IMR-90 (cell line): ENCODE measurements around the gene ZNF786. TPM values are rescaled to one million over a fixed set of nuclear protein-coding genes. Genes with fewer than 3 reads are reported as not detected.

Experiments used
- ATAC-seq: fragments of 200-7000 bp; cut with Tn5 transposase; 2 replicates; pipeline ENCODE4 v1.9.1; 2020; ENCODE audit warnings: low read depth, mild to moderate bottlenecking, moderate library complexity
- BruUV-seq: library from RNA; stranded (reverse); fragments of 400-500 nt; replicated peaks from 2 replicates; lab custom pipeline; 2021; lab: Mats Ljungman, UMichigan
- CTCF ChIA-PET: fragments of 300-600 bp; formaldehyde crosslinking; extraction: SDS; loops from one replicate; lab custom pipeline; 2021; ENCODE audit warnings: antibody characterized with exemption; lab: Yijun Ruan, JAX
- POLR2A ChIA-PET: fragments of 300-600 bp; sonication (Branson Sonifier 250); formaldehyde crosslinking; loops from one replicate; lab custom pipeline; 2022; ENCODE audit warnings: antibody characterized with exemption; ENCODE audit not compliant: unreplicated experiment; lab: Charles Lee
- DNase-seq: peaks from one replicate; pipeline ENCODE4 v3.0.0; 2013
- H2AFZ ChIP-seq: replicated peaks from 2 replicates; pipeline ENCODE3; 2013; ENCODE audit warnings: low read length, mild to moderate bottlenecking; ENCODE audit not compliant: poor library complexity
- H2AK5ac ChIP-seq: 2 replicates; pipeline ENCODE4 v1.6.1; 2013; ENCODE audit warnings: low read depth, low read length, inconsistent platforms
- H2AK9ac ChIP-seq: replicated peaks from 2 replicates; pipeline ENCODE3; 2013; ENCODE audit warnings: mild to moderate bottlenecking, low read depth, low read length, moderate library complexity; ENCODE audit not compliant: poor library complexity
- H2BK120ac ChIP-seq: 2 replicates; pipeline ENCODE4 v1.6.1; 2013; ENCODE audit warnings: low read depth, low read length, inconsistent platforms
- H2BK15ac ChIP-seq: 3 replicates; pipeline ENCODE4 v1.6.1; 2013; ENCODE audit warnings: low read depth, low read length, inconsistent platforms
- H2BK20ac ChIP-seq: 2 replicates; pipeline ENCODE4 v1.6.1; 2013; ENCODE audit warnings: low read depth, mild to moderate bottlenecking, inconsistent platforms, low read length, moderate library complexity
- H2BK5ac ChIP-seq: 2 replicates; pipeline ENCODE4 v1.6.1; 2013; ENCODE audit warnings: mild to moderate bottlenecking, low read depth, low read length, inconsistent platforms; ENCODE audit not compliant: poor library complexity, severe bottlenecking
- H3K14ac ChIP-seq: replicated peaks from 2 replicates; pipeline ENCODE4 v1.6.1; 2013; ENCODE audit warnings: low read depth, low read length, inconsistent platforms
- H3K18ac ChIP-seq: 2 replicates; pipeline ENCODE4 v1.6.1; 2013; ENCODE audit warnings: low read depth, low read length, control low read depth
- H3K23ac ChIP-seq: 2 replicates; pipeline ENCODE4 v1.6.1; 2013; ENCODE audit warnings: low read depth, low read length, inconsistent platforms
- H3K27ac ChIP-seq: 2 replicates; pipeline ENCODE4 v1.5.1; 2013; ENCODE audit warnings: mild to moderate bottlenecking, control low read depth, low read length; ENCODE audit not compliant: insufficient read depth
- H3K27me3 ChIP-seq: 2 replicates; pipeline ENCODE4 v1.6.1; 2013; ENCODE audit warnings: low read length; ENCODE audit not compliant: control insufficient read depth, insufficient read depth
- H3K36me3 ChIP-seq: 2 replicates; pipeline ENCODE4 v1.6.1; 2013; ENCODE audit warnings: low read length, mixed read lengths; ENCODE audit not compliant: control insufficient read depth, insufficient read depth
- H3K4ac ChIP-seq: 2 replicates; pipeline ENCODE4 v1.6.1; 2013; ENCODE audit warnings: low read depth, low read length, inconsistent platforms
- H3K4me1 ChIP-seq: 2 replicates; pipeline ENCODE4 v1.6.1; 2013; ENCODE audit warnings: low read length, mixed read lengths; ENCODE audit not compliant: control insufficient read depth, insufficient read depth
- H3K4me2 ChIP-seq: 2 replicates; pipeline ENCODE4 v1.6.1; 2013; ENCODE audit warnings: low read depth, mild to moderate bottlenecking, control low read depth, low read length, moderate library complexity
- H3K4me3 ChIP-seq: 2 replicates; pipeline ENCODE4 v1.5.1; 2013; ENCODE audit warnings: low read depth, mild to moderate bottlenecking, control low read depth, low read length, moderate library complexity; ENCODE audit not compliant: insufficient read depth
- H3K56ac ChIP-seq: 2 replicates; pipeline ENCODE4 v1.6.1; 2013; ENCODE audit warnings: low read length, inconsistent platforms; ENCODE audit not compliant: insufficient read depth; ENCODE audit errors: extremely low read depth
- H3K79me1 ChIP-seq, 2 experiments: 2 replicates each; pipeline ENCODE4 v1.6.1; 2013; ENCODE audit warnings: low read length in 2 of 2, inconsistent platforms in 1 of 2, low read depth in 1 of 2
- H3K9ac ChIP-seq: 2 replicates; pipeline ENCODE4 v1.6.1; 2013; ENCODE audit warnings: low read depth, low read length, control low read depth
- H3K9me1 ChIP-seq: 2 replicates; pipeline ENCODE4 v1.6.1; 2013; ENCODE audit warnings: low read length, inconsistent platforms; ENCODE audit not compliant: insufficient read depth
- H3K9me3 ChIP-seq: 2 replicates; pipeline ENCODE4 v1.6.1; 2013; ENCODE audit warnings: low read length; ENCODE audit not compliant: control insufficient read depth, insufficient read depth
- H4K20me1 ChIP-seq: 2 replicates; pipeline ENCODE4 v1.6.1; 2013; ENCODE audit warnings: low read length, inconsistent platforms; ENCODE audit not compliant: insufficient read depth
- H4K5ac ChIP-seq: 2 replicates; pipeline ENCODE4 v1.6.1; 2013; ENCODE audit warnings: mild to moderate bottlenecking, low read depth, low read length, control low read depth
- H4K8ac ChIP-seq, 2 experiments: 2 replicates each; pipeline ENCODE4 v1.6.1; 2013; ENCODE audit warnings: low read depth in 2 of 2, low read length in 2 of 2, control low read depth in 1 of 2, inconsistent platforms in 1 of 2
- H4K91ac ChIP-seq: 2 replicates; pipeline ENCODE4 v1.6.1; 2013; ENCODE audit warnings: low read depth, low read length, inconsistent platforms; ENCODE audit not compliant: insufficient read depth
- BHLHE40 ChIP-seq: fragments of 150-350 bp; IDR thresholded peaks from 2 replicates; pipeline ENCODE4 v1.6.1; 2016; ENCODE audit warnings: mild to moderate bottlenecking, low read depth, low read length
- CEBPB ChIP-seq: IDR thresholded peaks from 2 replicates; pipeline ENCODE4 v1.6.1; 2012; ENCODE audit warnings: low read depth, low read length, improper control_type of control experiment
- CHD1 ChIP-seq: IDR thresholded peaks from 2 replicates; pipeline ENCODE4 v1.6.1; 2012; ENCODE audit warnings: low read depth, low read length, improper control_type of control experiment
- FOS ChIP-seq: fragments of 150-350 bp; IDR thresholded peaks from 2 replicates; pipeline ENCODE4 v1.6.1; 2016; ENCODE audit warnings: low read depth, low read length
- MAFK ChIP-seq: IDR thresholded peaks from 2 replicates; pipeline ENCODE4 v1.6.1; 2012; ENCODE audit warnings: low read depth, low read length, improper control_type of control experiment
- MAZ ChIP-seq: IDR thresholded peaks from 2 replicates; pipeline ENCODE4 v1.6.1; 2012; ENCODE audit warnings: low read depth, mild to moderate bottlenecking, low read length, improper control_type of control experiment, moderate library complexity, borderline replicate concordance
- MXI1 ChIP-seq: IDR thresholded peaks from 2 replicates; pipeline ENCODE4 v1.6.1; 2012; ENCODE audit warnings: low read depth, mild to moderate bottlenecking, low read length, moderate library complexity, borderline replicate concordance
- NFE2L2 ChIP-seq: fragments of 150-350 bp; IDR thresholded peaks from 2 replicates; pipeline ENCODE4 v1.6.1; 2016; ENCODE audit warnings: low read depth, mild to moderate bottlenecking, low read length
- RFX5 ChIP-seq: IDR thresholded peaks from 2 replicates; pipeline ENCODE4 v1.8.0; 2012; ENCODE audit warnings: low read depth, mild to moderate bottlenecking, low read length, moderate library complexity
- SMC3 ChIP-seq: fragments of 150-350 bp; IDR thresholded peaks from 2 replicates; pipeline ENCODE4 v1.6.1; 2016; ENCODE audit warnings: low read depth, mild to moderate bottlenecking, antibody characterized with exemption, low read length, moderate library complexity
- WGBS, 2 experiments: methylation state at CpG; one replicate each; pipeline versions ENCODE4 v1.1.5 to v1.1.7; 2013; ENCODE audit warnings: missing lambda C conversion rate in 2 of 2; ENCODE audit not compliant: insufficient read length in 1 of 2; ENCODE audit errors: extremely low coverage in 2 of 2; 5-methylcytosine and 5-hydroxymethylcytosine counted together
- dilution Hi-C: fragments of 300-500 bp; cut with HindIII; formaldehyde crosslinking; loops from one replicate; pipeline ENCODE4 v1.14.3; 2018; ENCODE audit warnings: low sequenced_read_pairs; ENCODE audit not compliant: unreplicated experiment
- in situ Hi-C: fragments of 300-500 bp; cut with MboI; formaldehyde crosslinking; loops from 3 replicates; pipeline ENCODE4 v1.14.3; 2019; ENCODE audit warnings: low sequenced_read_pairs, inconsistent platforms, mixed read lengths
- intact Hi-C: fragments of 100-400 bp; cut with micrococcal nuclease; formaldehyde crosslinking; loops from 2 replicates; pipeline ENCODE4 v1.10.0; 2022
- polyA plus RNA-seq, 3 experiments: library from polyadenylated mRNA; depleted of rRNA; stranded (reverse); fragments of >200 nt; gene quantifications; 2 replicates each; pipeline ENCODE4 v1.2.3, GENCODE V29; 2012; ENCODE audit warnings: low replicate concordance in 1 of 3
- total RNA-seq: library from RNA; depleted of rRNA; stranded (reverse); fragments of >200 nt; gene quantifications from 2 replicates; pipeline ENCODE4 v1.2.3, GENCODE V29; 2012
- TF ChIP-seq, protein P1 (sequence below): fragments of 150-350 bp; IDR thresholded peaks from 2 replicates; pipeline ENCODE4 v1.6.1; 2016; ENCODE audit warnings: low read depth, mild to moderate bottlenecking, low read length, moderate library complexity, borderline replicate concordance
- TF ChIP-seq, protein P2 (sequence below): fragments of 150-350 bp; IDR thresholded peaks from 2 replicates; pipeline ENCODE4 v1.6.1; 2017; ENCODE audit warnings: mild to moderate bottlenecking, antibody characterized with exemption, low read length, low read depth

Gene ZNF786
- total and polyA plus RNA-seq, 2 of the 4 experiments (the other 2 are of a cell fraction): 2.8 to 7.3 TPM

GRCh38 chr7:149103424-149103823, 12.9 kb upstream of the ZNF786 start:
- 100% methylated on average over 2 of the region's 9 CpGs; no CpG with 5 or more reads in 1 of the 2 experiments for WGBS, 2 experiments
- H3K9ac ChIP-seq: no peak overlapping the region
- no peak overlapping the region for H4K5ac ChIP-seq
- H3K56ac ChIP-seq: no peak overlapping the region
- H3K9me1 ChIP-seq: no peaks in the 10 kb centered on the region
- no peak overlapping the region for H4K91ac ChIP-seq
- H4K20me1 ChIP-seq: no peaks in the 10 kb centered on the region
- no peak overlapping the region for H3K4me3 ChIP-seq
- H3K79me1 ChIP-seq: no peaks in the 10 kb centered on the region
- H3K27ac ChIP-seq: no peak overlapping the region
- H3K14ac ChIP-seq: no peak overlapping the region
- no peak overlapping the region for H2BK5ac ChIP-seq
- ATAC-seq (no peak), DNase-seq (no peak)
- no peak overlapping the region for H3K18ac ChIP-seq
- no peak overlapping the region for H3K4me2 ChIP-seq
- no TSS peak for BruUV-seq
- H2BK15ac ChIP-seq: no peak overlapping the region
- no peak overlapping the region for H2BK20ac ChIP-seq
- ChIA-PET CTCF (no interaction called here), POLR2A (no interaction called here)
- TF ChIP-seq RFX5 (no peak), MAZ (no peak), FOS (no peak), CEBPB (no peak), NFE2L2 (no peak), SMC3 (no peak), MAFK (no peak), BHLHE40 (no peak), MXI1 (no peak), CHD1 (no peak)
- TF ChIP-seq, protein P1, sequence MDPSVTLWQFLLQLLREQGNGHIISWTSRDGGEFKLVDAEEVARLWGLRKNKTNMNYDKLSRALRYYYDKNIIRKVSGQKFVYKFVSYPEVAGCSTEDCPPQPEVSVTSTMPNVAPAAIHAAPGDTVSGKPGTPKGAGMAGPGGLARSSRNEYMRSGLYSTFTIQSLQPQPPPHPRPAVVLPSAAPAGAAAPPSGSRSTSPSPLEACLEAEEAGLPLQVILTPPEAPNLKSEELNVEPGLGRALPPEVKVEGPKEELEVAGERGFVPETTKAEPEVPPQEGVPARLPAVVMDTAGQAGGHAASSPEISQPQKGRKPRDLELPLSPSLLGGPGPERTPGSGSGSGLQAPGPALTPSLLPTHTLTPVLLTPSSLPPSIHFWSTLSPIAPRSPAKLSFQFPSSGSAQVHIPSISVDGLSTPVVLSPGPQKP: no peak
- TF ChIP-seq, protein P2, sequence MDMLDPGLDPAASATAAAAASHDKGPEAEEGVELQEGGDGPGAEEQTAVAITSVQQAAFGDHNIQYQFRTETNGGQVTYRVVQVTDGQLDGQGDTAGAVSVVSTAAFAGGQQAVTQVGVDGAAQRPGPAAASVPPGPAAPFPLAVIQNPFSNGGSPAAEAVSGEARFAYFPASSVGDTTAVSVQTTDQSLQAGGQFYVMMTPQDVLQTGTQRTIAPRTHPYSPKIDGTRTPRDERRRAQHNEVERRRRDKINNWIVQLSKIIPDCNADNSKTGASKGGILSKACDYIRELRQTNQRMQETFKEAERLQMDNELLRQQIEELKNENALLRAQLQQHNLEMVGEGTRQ: no peak
- H4K8ac ChIP-seq: no peak overlapping the region
- peaks cover 4% of the 10 kb centered on the region; the same call in 1 of the 2 replicates for H3K36me3 ChIP-seq
- no peaks in the 10 kb centered on the region for H3K4me1 ChIP-seq
- no peaks in the 10 kb centered on the region for H3K27me3 ChIP-seq
- in situ Hi-C loops (no loop called here), intact Hi-C loops (no loop called here), dilution Hi-C loops (no loop called here)
- no peak overlapping the region for H2AK5ac ChIP-seq
- no peak overlapping the region for H2AK9ac ChIP-seq
- no peaks in the 10 kb centered on the region for H3K9me3 ChIP-seq
- no peak overlapping the region for H3K23ac ChIP-seq
- H2BK120ac ChIP-seq: no peak overlapping the region
- H3K4ac ChIP-seq: no peak overlapping the region
- no peak overlapping the region for H2AFZ ChIP-seq
